ENCODE results near the gene TUBG1. TPM values are rescaled to one million over a fixed set of nuclear protein-coding genes. Genes with fewer than 3 reads are reported as not detected.
"Not testable (repeated sequence)": the region's sequence is repeated elsewhere in the genome, so short reads cannot be mapped to it uniquely, and the experiment has no call there.

The TUBG1 gene
- total RNA-seq, 4 donors from 2014 or later: 21.8 to 56.6 (median 40.6) TPM

DNA sequence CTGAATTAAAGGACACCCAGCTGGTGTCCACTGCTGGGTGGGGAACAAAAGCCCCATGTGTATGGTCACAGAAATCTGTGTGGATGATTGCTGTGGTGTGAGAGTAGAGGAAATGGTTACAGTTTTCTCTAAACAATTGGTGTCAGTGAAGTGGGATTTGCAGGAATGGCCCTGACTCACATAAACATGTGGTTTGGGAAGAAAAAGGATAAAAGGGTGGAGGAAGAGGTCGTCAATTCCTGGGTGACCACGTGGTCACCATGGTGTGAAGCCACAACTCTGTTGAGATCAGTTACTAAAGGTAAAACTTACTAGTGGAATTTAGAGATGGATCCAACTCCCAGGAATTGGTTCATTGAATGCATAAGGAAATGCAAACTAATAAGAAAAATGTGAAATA is 46.0 kb downstream of the TUBG1 start:
- 53 to 58% methylated on average over 2 of the region's 2 CpGs for WGBS, 2 donors (ENCODE audit: low coverage in 1 of 2)
- peaks cover 0 to 35% (median 7%) of the 10 kb centered on the region in 3 donors for H3K4me1 ChIP-seq
- H3K27ac ChIP-seq: no peak overlapping the region
- ATAC-seq: no peak
- H3K9me3 ChIP-seq: no peaks in the 10 kb centered on the region
- no peaks in the 10 kb centered on the region for H3K27me3 ChIP-seq
- H3K4me3 ChIP-seq: no peak overlapping the region
- H3K36me3 ChIP-seq: no peaks in the 10 kb centered on the region
- TF ChIP-seq POLR2A (IDR thresholded peaks at IDR 0.05) (no peak), POLR2AphosphoS5 (IDR thresholded peaks at IDR 0.05) (no peak), EP300 (IDR thresholded peaks at IDR 0.05) (no peak)
- TF ChIP-seq, protein P1, sequence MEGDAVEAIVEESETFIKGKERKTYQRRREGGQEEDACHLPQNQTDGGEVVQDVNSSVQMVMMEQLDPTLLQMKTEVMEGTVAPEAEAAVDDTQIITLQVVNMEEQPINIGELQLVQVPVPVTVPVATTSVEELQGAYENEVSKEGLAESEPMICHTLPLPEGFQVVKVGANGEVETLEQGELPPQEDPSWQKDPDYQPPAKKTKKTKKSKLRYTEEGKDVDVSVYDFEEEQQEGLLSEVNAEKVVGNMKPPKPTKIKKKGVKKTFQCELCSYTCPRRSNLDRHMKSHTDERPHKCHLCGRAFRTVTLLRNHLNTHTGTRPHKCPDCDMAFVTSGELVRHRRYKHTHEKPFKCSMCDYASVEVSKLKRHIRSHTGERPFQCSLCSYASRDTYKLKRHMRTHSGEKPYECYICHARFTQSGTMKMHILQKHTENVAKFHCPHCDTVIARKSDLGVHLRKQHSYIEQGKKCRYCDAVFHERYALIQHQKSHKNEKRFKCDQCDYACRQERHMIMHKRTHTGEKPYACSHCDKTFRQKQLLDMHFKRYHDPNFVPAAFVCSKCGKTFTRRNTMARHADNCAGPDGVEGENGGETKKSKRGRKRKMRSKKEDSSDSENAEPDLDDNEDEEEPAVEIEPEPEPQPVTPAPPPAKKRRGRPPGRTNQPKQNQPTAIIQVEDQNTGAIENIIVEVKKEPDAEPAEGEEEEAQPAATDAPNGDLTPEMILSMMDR (IDR thresholded peaks at IDR 0.05): no peak

DNA sequence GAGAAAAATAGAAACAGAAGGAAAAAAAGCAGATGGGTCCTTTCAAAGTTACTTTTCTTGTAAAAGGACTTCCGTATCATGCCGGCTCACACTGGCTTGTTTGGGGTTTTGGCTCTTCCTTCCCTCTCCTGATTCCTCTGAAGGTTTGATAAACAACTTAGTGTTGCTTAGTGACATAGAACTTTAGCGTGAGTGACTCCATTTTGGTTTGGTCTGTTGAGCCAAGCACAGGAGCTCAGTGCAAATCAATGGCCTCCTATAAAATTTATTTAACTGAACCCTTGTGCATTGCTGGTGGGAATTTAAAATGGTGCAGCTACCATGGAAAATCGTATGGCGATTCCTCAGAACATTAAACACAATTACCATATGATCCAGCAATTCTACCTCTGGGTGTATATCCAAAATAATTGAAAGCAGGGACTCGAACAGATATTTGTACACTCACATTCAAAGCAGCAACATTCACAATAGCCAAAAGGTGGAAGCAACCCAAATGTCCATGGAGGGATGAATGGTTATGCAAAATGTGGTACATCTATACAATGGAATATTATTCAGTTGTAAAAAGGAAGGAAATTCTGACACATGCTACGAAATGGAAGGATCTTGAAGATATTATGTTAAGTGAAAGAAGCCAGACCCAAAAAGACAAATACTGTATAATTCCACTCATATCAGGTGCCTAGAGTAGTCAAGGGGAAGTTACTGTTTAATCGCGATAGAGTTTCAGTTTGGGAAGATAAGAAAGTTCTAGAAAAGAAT is 48.5 kb downstream of the TUBG1 start:
- Histone ChIP-seq H3K36me3 (peaks cover 0 to 18% of the 10 kb centered on the region in 2 donors), H3K27ac (no peak overlapping the region), H3K4me3 (no peak overlapping the region), H3K4me1 (peaks cover 0 to 48% (median 11%) of the 10 kb centered on the region in 3 donors), H3K27me3 (no peaks in the 10 kb centered on the region), H3K9me3 (no peaks in the 10 kb centered on the region)
- 72 to 85% methylated on average over 9 of the region's 9 CpGs for WGBS, 2 donors (ENCODE audit: low coverage in 1 of 2)
- TF ChIP-seq POLR2AphosphoS5 (IDR thresholded peaks at IDR 0.05): no peak
- no peak for TF ChIP-seq EP300 (IDR thresholded peaks at IDR 0.05)
- TF ChIP-seq, protein P1 (IDR thresholded peaks at IDR 0.05): no peak
- TF ChIP-seq POLR2A (IDR thresholded peaks at IDR 0.05): no peak
- no peak for ATAC-seq

DNA sequence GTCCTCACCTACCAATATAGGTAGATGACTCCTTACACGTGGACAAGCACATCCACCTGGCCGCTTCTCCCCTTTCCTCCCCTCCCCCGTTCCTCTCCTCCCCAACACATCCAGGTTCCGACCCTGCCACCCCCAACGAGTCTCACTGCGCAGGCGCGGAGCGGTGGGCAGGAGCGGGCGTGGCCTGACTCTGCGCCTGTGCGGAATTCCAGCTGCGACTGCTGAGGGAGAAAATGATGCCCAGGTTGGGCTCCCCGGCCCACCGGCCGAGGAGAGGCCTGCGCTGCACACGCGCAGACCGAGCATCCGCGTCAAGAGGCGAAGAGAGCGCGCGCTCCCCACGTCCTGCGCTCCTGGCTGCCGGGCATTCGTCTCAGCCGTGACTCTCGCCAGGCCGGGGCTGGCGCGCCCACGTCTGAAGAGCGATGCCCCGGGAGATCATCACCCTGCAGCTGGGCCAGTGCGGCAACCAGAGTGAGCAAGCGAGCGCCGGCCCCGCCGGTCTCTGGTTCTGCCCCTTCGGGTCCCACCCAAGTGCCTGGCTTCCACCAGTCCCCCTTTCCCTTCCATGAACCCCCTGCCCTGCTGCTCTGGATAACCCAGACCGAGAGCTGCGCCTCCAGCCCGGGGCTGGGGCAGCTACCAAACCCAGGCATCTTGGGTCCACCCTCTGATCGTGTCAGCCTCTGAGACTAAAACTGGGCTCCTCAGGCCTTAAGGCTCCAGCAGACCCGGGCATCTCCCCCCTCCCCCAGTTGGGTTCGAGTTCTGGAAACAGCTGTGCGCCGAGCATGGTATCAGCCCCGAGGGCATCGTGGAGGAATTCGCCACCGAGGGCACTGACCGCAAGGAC is 49.8 kb downstream of the TUBG1 start, which contains the start of gene TUBG2:
Gene TUBG2, plus strand, starts transcription at position 206 of the 853 bp plus-strand sequence. Its CDS starts 220 bp downstream, at position 426.
- peak within 1 kb of the TSS; percentile 56 to 94 (median 88) for H3K27ac ChIP-seq
- H3K9me3 ChIP-seq: no peaks in the 10 kb centered on the region
- no peaks in the 10 kb centered on the region for H3K27me3 ChIP-seq
- H3K36me3 ChIP-seq: peaks cover 0 to 31% of the 10 kb centered on the region in 2 donors
- peak; percentile 67 to 68 for TF ChIP-seq POLR2A (IDR thresholded peaks at IDR 0.05)
- TF ChIP-seq, protein P1 (IDR thresholded peaks at IDR 0.05): no peak
- TF ChIP-seq POLR2AphosphoS5 (IDR thresholded peaks at IDR 0.05): peak; percentile 73
- peak within 1 kb of the TSS; percentile 56 to 71 for H3K4me3 ChIP-seq
- peak; percentile 95 for ATAC-seq
- peaks cover 0 to 35% (median 11%) of the 10 kb centered on the region in 3 donors for H3K4me1 ChIP-seq
- WGBS, 2 donors (ENCODE audit: low coverage in 1 of 2): 0% methylated on average over 4 to 5 of the region's 59 CpGs

DNA sequence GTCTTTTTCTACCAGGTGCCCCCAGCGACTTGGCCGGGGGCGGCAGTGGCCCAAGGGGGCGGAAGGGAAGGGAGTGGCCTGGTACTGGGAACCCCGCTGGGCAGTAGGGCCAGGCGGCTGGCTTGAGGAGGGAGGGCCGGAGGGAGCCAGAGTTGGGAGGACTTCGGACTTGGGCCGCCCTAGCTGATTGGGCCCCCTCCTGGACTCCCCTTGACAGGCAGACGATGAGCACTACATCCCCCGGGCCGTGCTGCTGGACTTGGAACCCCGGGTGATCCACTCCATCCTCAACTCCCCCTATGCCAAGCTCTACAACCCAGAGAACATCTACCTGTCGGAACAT is 50.4 kb downstream of the TUBG1 start:
- H3K4me1 ChIP-seq: peaks cover 0 to 32% (median 11%) of the 10 kb centered on the region in 3 donors
- peak overlapping the region; percentile 56 to 71 for H3K4me3 ChIP-seq
- no CpG with 5 or more reads among the region's 14 CpGs for WGBS, 2 donors (ENCODE audit: low coverage in 1 of 2)
- H3K27me3 ChIP-seq, ATAC-seq, H3K9me3 ChIP-seq: not testable (repeated sequence)
- peaks cover 0 to 36% of the 10 kb centered on the region in 2 donors for H3K36me3 ChIP-seq
- H3K27ac ChIP-seq: peak overlapping the region in 3 of 4 donors; percentile 86 to 94 (median 91)

GRCh38 chr17:42660692-42661345 is 51.3 kb downstream of the TUBG1 start:
- H3K36me3 ChIP-seq: peaks cover 0 to 46% of the 10 kb centered on the region in 2 donors
- ATAC-seq: no peak
- TF ChIP-seq EP300 (IDR thresholded peaks at IDR 0.05) (no peak), POLR2A (IDR thresholded peaks at IDR 0.05) (no peak), POLR2AphosphoS5 (IDR thresholded peaks at IDR 0.05) (no peak)
- TF ChIP-seq, protein P1 (IDR thresholded peaks at IDR 0.05): no peak
- H3K4me3 ChIP-seq: no peak overlapping the region
- no peaks in the 10 kb centered on the region for H3K9me3 ChIP-seq
- 44 to 65% methylated on average over 5 to 7 of the region's 7 CpGs for WGBS, 2 donors (ENCODE audit: low coverage in 1 of 2)
- no peaks in the 10 kb centered on the region for H3K27me3 ChIP-seq
- H3K4me1 ChIP-seq: peaks cover 0 to 41% (median 11%) of the 10 kb centered on the region in 3 donors
- H3K27ac ChIP-seq: peak overlapping the region in 3 of 4 donors; percentile 35 to 86 (median 60)
